NCI-H226 (cell line): ENCODE data around the gene SLC6A1.
"Not testable (repeated sequence)": the region's sequence is repeated elsewhere in the genome, so short reads cannot be mapped to it uniquely, and the experiment has no call there.

Experiments used
- DNase-seq: peaks from one replicate; pipeline ENCODE4 v3.0.0-alpha.2; 2015

SLC6A1 gene

DNA sequence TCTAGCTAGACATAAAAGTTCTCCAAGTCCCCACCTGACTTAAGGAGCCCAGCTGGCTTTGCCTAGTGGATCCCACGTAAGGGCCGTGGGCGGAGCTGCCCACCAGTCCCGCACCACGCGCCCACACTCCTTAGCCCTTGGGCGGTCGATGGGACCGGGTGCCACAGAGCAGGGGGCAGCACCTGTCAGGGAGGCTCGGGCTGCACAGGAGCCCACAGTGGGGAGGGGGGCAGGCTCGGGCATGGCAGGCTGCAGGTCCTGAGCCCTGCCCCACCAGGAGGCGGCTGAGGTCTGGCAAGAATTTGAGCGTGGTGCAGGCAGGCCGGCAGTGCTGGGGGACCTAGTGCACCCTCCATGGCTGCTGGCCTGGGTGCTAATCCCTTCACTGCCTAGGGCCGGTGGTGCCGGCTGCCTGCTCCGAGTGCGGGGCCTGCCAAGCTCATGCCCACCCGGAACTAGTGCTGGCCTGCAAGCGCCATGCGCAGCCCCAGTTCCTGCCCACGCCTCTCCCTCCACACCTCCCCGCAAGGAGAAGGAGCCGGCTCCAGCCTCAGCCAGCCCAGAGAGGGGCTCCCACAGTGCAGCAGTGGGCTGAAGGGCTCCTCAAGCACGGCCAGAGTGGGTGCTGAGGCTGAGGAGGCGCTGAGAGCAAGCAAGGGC is 78.7 kb downstream of the SLC6A1 start:
- DNase-seq: no peak

DNA sequence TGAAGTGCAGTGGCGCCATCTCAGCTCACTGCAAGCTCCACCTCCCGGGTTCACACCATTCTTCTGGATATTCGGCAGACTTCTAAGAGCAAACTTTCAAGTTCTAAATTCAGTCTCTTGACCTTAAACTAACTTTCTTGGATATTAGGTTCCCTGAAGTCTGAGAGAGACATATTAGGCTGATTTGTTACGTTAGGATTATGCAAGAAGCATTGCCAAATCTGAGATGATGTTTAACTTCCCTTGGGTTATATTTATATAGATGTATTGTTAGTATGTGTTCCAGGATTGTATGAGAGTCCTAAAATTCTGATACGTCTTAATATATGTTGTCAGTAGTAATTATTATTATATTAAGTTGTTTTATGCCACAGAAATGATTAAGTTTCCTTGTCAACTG is 80.1 kb downstream of the SLC6A1 start:
- no peak for DNase-seq

DNA sequence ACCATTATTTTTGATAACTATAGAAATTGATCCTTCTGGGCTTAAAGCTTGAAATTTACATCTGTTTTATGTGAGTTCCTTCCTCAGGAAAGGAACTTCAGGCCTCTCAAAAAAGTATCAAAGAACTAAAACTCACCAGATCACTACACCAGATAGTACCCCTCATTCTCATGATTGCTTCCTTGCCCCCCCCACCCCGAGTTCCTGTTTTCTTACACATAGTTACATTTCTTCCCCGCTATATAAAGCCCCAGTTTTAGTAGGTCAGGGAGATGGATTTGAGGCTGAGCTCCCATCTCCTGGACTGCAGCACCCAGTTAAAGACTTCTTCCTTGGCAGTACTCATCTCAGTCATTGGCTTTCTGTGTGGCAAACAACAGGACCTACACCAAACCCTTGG is 81.5 kb downstream of the SLC6A1 start:
- DNase-seq: no peak

DNA sequence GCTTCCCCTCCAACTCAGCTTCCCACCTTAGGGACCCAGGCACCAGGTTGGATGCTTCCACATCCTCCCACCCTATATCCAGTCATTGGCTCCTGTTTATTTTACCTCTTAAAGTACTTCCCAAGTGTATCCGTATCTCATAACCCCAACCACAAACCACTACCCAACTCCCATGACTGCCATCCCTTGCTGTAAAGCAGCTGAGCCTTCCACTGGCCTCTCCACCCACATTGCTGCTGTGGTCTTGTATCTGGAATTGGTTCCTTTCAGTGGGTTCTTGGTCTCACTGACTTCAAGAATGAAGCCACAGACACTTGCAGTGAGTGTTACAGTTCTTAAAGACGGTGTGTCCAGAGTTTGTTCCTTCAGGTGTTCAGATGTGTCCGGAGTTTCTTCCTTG is 81.9 kb downstream of the SLC6A1 start:
- DNase-seq: no peak

DNA sequence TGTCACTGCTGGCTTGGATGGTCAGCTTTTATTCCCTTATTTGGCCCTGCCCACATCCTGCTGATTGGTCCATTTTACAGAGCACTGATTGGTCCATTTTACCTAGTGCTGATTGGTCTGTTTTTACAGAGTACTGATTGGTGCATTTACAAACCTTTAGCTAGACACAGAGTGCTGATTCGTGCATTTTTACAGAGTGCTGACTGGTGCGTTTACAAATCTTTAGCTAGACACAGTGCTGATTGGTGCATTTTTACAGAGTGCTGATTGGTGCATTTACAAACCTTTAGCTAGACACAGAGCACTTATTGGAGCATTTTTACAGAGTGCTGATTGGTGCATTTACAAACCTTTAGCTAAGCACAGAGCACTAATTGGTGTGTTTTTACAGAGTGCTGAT is 82.6 kb downstream of the SLC6A1 start:
- DNase-seq: not testable (repeated sequence)

DNA sequence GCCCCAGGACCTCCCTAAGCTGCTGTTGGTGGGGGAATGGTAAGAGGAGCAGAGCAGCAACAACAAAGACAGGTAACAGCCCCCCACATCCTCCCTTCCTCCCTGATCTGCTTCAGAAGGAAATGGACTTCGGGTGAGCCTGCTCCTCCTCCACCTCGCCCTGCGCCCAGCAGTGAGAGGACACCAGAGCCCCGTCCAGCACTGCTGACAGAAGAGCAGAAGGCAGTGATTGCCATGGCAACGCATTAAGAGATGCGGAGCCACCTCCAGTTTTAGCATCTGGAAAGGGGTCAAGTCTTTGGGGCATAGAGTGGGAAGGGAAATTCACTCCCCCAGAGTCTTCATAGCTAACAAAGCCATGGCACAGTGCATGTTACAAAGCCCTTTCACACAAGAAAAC is 84.2 kb downstream of the SLC6A1 start:
- no peak for DNase-seq

DNA sequence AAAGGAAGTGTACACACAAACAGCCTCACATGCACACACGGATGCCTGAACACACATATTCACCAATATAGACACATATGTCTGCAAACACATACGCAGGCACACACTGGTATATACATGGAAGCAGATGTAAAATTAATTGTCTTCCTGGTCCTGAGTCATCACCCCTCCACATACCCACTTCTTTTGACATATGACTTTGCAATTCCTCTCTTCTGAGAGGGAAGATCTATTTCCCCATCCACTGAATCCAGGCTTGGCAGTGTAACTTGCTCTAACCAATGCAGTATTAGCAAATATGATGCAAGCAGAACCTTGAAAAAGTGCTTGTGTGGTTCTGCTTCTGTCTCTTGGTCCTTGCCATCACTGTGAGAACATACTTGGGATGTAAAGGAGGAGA is 84.9 kb downstream of the SLC6A1 start:
- DNase-seq: peak; percentile 56

DNA sequence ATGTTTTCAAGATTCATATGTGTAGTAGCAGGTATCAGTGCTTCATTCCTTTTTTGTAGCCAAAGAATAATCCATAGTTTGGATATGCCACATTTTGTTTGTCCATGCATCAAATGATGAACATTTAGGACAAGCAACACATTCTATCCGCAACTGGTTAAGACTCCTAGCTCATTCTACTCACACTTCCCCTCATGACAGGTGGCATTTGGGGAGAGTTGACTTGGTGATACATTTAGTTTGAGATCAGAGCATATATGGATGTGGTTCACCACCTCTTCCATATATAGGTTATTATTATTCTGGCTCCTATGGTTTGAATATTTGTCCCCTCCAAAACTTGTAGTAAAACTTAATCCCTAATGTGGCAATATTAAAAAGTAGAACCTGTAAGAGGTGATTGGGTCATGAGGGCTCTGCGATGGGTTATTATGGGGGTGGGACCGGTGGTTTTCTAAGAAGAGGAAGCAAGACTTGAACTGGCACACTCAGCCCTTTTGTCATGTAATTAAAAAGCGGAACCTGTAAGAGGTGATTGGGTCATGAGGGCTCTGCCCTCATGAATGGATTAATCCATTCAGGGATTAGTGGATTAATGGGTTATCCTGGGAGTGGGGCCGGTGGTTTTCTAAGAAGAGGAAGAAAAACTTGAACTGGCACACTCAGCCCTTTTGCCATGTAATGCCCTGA is 86.4 kb downstream of the SLC6A1 start:
- no peak for DNase-seq

DNA sequence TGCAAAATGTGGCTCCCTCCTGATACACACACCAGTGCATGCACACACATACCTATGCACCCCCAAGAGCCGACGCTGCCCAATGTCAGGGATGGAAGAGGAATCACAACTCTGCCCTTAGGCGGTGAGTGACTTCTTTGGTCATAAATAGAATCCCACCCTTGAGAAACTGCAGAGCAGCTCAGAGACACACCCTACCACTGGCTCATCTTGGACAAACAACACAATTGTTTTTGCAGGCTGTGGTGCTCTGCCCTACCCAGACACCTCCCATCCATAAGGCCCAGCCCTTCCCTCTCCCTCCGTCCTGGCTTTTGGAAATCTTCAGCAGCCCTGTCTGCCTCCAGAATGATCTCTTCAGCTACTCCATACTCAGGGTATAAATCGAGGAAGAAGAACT is 87.9 kb downstream of the SLC6A1 start:
- no peak for DNase-seq

DNA sequence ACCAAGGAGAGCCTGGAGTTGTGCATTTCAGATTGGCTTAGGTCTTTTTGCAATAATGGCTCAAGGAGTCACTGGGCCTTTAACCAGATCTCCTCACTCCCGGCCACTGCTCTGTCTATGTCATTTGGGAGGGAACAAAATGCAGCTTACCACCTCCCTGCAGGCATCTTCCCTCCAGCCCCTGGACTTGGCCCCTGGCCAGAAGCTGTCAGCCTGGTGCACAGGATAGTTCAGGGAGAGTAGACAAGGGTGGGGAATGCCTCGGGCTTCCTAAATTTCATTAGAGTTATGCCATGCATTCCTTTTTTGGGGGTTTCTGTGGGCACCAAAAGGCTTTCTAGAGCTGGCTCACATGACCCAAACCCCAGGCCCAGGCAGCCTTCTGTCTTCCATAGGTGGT is 91.5 kb downstream of the SLC6A1 start:
- DNase-seq: no peak

DNA sequence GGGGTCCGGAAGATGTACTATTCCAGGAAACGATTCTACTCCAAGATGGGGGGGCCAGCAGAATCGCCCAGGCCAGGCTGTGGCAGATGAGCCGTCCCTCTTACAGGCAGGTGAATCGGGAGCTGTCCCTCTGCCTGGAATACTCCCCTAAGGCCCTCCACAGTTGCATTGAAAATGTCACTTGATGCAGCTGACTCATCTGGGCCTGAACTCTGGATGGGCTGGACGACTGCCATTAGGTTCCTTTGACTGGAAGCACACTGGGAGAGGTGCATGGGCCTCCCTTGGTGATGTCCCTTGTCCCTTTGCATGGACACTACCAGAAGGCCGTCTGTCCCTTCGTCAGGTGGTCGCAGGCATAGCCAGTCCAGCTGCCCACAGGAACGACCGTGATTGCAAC is 92.1 kb downstream of the SLC6A1 start:
- no peak for DNase-seq

DNA sequence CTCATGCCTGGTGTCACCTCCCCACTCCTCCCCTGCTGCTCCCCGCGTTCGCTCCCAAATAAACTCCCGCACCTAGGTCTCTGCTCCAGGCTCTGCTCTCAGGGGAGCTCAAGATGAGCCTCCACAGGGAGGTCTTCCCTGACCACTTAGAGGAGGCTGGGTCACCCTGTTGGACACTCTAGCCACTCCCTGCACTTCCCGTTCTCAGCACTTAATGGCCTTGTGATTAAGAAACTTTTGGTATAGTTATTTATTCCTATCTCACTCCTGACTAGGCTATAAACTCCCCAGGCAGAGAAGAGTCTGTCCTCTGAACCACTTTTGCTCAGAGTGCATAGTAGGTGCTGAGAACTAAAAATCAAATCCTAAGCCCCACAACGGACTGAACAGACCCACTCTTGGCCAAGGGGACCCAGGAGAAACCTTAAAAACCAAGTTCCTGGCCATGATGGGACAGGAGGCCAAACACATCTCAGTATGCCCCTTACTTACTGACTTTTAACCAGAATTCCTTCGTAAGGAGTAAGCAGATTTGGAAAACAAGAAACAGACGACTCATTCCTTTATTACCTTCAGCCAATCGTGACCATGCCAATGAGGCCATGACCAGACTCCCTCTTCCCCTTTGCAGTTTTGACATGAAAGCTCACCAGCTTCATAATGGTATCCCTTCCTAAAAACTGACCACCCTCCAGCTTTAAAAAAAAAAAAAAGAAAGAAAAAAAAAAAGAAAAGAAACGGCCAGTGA is 92.7 kb downstream of the SLC6A1 start:
- DNase-seq: peak; percentile 52

DNA sequence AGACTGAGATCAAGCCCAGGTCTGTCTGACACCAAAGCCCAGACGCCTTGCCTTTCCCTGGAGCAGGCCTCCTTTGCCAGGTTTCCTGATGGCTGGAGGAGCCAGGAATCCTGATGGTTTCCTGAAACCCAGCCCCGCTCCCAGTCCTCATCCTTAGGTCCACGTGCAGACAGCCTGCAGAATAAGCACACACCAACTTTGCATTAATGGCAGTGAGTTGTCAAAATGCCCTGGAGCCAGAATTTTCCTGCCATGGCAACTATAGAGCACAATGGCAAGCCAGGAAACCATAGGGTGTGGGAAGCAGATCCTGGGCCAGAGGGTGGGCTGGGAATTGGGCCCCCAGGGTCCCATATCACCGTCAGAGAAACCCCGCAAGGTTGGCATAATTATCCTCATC is 94.3 kb downstream of the SLC6A1 start:
- no peak for DNase-seq

DNA sequence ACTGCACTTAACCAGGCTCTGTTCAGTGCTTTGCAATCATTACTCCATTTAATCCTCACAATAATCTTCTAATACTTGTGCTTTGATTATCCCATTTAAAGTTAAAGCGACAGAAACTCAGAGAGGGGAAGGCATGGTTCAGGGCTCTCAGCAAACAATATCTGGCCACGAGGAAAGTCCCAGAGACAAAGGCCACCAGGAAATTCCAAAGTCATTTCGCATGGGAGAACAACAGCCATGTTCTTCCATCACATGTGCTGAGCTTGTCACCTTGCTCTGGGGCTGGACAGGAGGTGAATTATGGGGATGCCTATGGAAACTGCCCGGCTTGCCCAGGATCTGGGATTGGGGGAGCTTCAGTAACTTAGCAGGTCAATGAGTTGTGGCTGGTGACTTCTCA is 95.5 kb downstream of the SLC6A1 start:
- no peak for DNase-seq

DNA sequence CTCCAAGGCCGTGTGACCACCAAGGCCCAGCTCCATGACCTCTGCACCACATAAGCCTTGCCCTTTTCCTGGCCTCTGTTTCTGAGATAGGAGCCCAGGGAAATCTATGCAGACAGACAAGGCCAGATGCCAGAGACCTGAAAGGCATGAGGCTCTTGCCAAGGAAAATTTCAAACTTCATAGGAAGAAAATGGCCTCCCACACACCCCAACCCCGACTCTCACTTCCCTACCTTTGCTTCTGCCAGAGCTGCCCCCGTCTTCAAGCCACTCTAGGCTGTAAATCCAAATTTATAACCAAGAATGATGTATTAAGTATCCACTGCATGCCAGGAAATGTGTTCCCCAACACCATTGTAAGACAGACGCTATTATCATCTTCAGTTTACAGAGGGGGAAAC is 96.3 kb downstream of the SLC6A1 start:
- peak; percentile 33 for DNase-seq
